ENCODE results near the gene STMN1. TPM values are rescaled to one million over a fixed set of nuclear protein-coding genes. Genes with fewer than 3 reads are reported as not detected.

STMN1 gene
- total and polyA plus RNA-seq, 2 of the 8 experiments (the other 6 are each of a cell fraction or from before 2014, with no cell fraction given), result 116 to 564 TPM

- TF ChIP-seq TCF12 (IDR thresholded peaks at IDR 0.05; ENCODE audit: low read depth, low read length) (no peak), ATF2 (IDR thresholded peaks at IDR 0.05; ENCODE audit: low read length) (no peak), SP2 (IDR thresholded peaks at IDR 0.05; ENCODE audit: low read length) (no peak), USF2 (IDR thresholded peaks at IDR 0.05; ENCODE audit: low read length) (no peak), GABPA (IDR thresholded peaks at IDR 0.05; ENCODE audit: borderline replicate concordance, insufficient read depth, low read length) (no peak), CTBP2 (IDR thresholded peaks at IDR 0.05; ENCODE audit: borderline replicate concordance, insufficient read depth, insufficient read length, low read length) (no peak), CBX8 (IDR thresholded peaks at IDR 0.05; ENCODE audit: borderline replicate concordance, low read depth, low read length) (no peak), CHD1 (IDR thresholded peaks at IDR 0.05; ENCODE audit: low read depth, low read length) (no peak)
Measured at GRCh38 chr1:25896266-25896665, 10.0 kb downstream of the STMN1 start (continued).

Measured in H1 (cell line).